ENCODE results near the gene GSC. TPM values are rescaled to one million over a fixed set of nuclear protein-coding genes. Genes with fewer than 3 reads are reported as not detected.
"Not testable (repeated sequence)": the region's sequence is repeated elsewhere in the genome, so short reads cannot be mapped to it uniquely, and the experiment has no call there.

Gene GSC
- 0.32 TPM for total RNA-seq

DNA sequence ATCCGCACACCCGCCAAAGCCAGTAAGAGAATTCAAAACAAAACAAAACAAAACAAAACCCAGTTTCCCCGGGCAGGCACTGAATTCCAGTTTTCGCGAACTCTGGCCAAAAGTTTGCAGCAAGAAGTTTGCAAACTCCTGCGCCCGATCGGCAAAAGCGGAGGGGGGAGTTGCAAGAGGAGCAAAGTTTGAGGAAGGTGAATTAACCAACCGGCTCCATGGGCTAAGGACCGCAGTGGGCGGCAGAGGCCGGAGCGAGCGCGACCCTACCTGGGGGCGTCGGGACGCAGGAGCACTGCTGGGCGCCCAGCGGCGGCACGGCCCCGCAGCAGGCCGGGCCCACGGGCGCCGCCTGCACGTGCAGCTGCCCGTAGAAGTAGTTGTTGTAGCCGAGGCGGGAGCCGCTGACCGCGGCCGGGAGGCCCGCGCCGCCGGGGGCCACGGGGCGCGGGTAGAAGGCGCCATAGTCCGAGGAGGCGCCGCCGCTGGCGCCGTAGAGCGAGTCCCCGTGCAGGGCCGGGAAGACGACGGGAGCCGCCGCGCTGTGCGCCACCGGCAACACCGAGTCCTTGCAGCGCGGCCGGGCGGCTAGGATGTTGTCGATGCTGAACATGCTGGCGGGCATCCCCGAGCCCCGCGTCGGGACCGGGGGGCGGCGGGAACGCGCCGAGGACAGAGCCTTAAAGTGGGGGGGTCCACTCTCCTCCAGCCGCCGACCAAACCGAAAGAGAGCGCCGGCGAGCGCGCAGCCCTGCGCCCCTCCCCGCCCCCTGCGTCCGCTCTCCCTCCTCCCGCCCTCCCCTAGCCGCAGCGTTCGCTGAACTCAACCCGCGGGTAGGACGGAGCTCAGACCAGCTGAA is at the start of gene GSC:
Gene GSC, minus strand, starts transcription at position 723 of the 860 bp plus-strand sequence. Its CDS starts 98 bp downstream, at position 625.
- ATAC-seq = peak; percentile 60

DNA sequence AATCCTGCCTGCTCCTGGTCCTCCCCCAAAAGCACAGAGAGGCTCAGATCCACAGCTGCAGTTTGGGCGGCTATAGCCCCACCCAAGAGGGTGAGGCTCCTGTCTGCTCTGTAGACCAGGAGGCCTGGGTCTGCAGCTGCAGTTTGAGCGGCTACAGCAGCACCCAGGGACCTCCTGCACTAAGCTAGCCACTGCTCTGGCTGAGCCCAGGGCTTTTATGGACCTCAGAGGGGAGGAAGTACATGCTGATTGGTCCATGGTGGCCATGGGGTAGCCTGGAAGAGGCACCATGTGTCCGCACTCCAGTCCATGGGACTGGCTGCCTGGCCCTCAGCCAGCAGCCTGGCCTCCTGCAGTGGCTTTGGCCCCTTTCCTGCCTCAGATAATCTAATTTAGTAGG is 49.6 kb upstream of the GSC start:
- no peak for ATAC-seq

DNA sequence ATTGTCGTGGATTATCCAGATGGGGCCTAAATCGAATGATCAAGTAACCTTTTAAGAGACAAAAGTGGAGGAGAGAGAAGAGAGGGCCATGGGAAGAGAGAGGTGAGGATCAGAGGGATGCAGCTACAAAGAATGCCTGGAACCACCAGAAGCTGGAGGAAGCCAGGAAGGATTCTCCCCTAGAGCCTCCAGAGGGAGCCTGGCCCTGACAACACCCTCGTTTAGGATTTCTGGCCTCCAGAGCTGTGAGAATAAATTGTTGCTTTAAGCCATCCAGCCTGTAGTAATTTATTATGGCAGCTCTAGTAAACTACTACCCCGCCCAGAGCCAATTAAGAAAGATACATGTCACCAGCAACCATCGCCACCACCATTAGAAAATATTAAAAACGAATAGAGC is 46.2 kb upstream of the GSC start:
- ATAC-seq = no peak

DNA sequence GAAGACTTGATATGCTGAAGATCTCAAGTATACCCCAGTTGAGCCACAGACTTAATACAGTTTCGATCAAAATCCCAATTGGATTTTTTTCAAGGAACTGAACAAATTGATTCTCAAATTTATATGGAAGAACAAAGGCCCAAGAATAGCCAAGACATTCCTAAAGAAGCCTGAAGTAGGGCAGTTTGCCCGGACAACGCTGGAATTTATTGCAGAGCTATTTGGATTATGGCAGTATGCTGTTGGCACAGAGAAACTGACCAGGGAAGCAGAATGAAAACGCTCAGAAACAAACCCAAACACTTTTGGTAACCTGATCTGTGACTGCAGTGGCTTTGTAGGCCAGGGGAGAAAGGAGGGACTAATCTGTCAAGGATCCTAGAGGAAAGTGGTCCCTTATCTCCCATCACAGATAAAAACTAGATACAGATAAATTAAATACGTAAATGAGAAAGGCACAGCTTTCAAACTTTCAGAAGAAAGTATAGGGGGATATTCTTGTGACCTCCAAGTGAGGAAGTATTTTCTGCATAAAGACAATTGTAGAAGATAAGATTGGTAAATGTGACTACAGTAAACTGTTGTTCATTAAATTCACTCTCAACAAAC is 35.9 kb upstream of the GSC start:
- ATAC-seq = no peak

DNA sequence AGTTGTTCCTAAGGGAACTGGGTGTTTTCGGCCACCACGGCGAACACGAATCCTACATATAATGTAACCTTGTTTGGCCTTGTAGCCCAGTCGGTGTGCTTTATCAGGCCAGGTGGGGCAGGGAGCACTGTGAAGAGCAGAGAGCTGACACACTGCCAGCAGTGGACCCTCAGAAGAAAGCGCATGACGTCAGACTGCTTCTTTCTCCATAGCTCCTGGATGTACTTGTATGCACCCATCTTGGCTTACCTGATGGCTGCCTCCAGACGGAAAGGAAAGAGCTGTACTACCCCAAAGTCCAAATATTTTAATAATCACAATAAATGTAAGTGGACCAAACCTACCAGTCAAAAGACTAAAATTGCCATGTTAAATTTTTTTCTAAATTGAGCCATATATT is 31.3 kb upstream of the GSC start:
- ATAC-seq = no peak

DNA sequence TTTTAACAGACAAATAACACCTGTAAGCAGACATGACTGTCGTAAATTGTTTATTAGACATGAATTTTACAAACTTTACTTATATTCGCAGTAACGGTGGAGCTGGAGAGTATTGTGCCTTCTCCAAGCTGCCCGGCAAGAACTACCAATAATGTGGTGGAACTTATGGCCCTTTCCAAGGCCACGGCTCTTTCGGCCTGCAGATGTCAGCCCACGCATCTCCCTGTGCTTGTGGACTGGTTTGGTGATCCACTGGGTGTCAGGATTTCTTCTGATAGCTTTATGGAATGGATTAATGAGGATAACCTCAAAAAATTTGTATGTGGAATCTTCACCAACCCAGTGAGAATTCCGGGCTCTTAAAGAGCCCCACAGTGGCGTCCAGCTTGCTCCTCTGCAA is 30.9 kb upstream of the GSC start:
- ATAC-seq = not testable (repeated sequence)

DNA sequence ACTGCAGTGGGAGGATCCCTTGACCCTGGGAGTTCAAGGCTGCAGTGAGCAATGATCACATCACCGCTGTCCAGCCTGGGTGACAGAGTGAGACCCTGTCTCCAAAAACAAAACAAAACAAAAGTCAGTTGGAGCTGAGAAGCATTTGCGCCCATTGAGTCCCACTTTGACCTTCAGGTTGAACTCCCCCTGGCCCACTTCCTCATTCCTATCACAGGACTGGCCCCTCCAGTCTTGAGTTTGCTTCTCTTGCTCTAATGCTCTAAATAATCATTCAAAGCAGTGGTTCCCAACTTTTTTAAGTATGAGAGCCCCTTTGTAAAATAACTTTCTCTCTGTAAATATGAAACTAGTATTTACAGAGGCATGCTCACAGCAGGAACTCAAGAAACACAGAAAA is 28.0 kb upstream of the GSC start:
- no peak for ATAC-seq

DNA sequence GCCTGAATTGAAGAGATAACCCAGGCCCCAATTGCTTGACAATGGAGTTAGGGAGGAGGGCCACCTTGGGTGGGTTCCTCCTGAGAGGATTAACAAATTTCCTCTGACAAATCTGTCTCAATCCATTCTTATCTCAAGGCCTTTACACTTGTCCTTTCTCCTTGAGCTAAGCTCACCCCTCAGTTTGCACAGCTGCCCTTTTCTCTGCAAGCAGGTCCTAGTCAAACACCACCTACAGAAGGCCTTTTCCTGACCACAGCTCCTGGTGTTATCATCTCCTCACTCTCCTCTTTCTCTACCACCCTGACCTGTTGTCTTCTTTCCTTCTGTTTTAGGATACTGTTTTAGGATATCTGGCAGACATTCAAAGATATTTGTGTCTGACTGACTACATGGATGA is 26.4 kb upstream of the GSC start:
- no peak for ATAC-seq

DNA sequence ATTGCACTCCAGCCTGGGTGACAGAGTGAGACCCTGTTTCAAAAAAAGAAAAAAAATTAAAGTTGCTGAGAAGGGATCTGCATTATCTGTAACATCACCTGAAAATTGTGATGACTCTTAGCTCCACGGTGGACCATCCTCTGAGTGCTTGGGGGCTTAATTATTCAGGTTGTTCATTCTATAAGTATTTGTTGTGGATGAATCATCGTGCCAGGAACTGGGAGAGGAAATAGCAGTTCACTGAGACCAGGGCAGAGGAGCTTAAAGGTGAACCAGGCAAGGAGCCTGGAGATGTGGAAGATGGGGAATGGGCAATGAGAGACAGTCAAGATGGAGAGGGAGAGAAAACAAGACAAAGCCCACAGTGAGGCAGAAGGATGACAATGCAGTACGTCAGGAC is 25.5 kb upstream of the GSC start:
- ATAC-seq = no peak

DNA sequence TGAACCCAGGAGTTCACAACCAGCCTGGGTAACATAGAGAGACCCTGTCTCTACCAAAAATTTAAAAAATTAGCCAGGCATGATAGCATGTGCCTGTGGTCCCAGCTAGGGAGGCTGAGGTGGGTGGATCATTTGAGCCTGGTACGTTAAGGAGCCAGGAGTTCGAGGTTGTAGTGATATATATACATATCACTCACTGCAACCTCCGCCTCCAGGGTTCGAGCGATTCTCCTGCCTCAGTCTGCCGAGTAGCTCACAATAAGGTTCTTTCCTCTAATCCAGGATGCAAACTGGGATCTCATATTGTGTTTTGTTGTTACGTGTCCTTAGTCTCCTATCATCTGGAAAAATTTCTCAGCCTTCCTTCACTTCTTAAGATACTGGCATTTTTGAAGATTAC is 24.0 kb upstream of the GSC start:
- ATAC-seq = no peak

DNA sequence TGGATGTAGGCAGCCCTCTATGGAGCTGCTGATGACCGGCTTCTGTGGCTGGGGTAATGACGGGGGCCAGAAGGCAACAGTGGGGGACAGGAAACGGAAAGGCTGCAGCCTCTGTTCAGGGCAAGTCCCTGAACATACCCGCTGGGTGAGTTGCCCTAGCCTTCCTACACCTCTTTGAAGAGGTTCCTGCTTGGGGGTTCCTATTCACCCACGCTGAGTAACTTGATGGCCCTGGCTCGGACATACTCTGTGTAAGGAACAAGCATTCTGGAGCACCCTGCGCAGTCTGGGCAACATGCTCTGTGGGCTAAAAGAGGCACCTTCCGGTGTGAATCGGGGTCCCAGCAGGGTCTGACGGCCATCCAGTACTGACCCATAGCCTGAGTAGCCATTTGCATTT is 17.7 kb upstream of the GSC start:
- ATAC-seq = no peak

DNA sequence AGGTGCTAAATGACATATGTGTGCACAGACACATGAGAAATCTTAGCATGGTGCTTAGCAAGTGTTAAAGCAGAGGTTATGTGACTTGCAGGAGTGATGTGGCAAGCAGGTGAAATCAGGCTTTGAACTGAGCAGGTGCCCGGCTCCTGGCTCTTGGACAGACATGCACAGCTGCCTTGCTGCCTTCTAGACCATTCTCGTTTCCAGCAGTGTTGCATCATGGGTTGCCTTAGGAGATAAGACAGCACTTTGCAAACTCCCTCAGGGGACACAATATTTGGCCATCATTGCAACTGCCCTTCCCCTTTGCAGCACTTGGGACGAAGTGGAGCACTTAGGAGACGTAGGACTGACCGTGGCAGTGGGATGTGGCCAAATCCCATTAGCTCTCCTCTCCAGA is 17.2 kb upstream of the GSC start:
- ATAC-seq = no peak

DNA sequence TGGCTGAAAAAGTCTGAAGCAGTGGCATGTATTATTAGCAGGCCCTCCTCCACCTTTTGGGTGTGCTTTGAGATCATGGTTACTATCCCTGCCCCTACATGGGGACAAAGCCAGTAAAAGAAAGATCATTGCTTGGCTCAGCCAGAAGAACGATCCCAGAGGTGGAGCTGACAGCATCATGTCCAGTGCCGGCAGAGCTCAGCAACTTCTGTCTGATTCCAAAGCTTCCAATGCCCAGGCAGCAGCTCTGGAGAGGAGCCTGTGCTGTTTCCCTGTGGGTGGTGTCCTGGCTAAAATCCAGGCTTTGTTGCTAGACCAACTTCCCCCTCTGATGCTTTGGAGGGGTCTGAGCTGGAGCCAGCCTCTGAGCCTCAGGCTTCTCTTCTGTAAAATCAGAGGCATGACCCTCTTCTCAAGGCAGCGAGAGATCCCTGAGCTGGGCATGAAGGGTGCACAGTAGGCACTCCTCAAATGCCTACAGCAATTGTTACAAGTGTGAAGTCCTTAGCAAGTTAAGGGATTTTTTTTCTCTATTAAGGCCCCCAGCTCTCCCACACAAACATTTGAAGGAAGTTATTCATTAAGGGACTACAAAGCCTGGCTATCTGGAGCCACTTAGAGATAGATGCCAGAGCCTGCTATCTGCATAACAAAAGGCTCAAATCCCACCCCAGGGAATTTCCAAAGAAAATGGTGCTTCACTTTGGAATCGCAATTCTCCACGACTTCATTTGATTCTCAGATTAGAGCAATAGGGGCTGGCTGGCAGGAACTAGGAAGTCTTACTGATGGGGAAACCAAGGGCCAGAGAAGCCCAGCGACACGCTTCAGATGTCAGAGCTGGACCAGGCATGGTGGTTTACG is 10.9 kb upstream of the GSC start:
- ATAC-seq = no peak

DNA sequence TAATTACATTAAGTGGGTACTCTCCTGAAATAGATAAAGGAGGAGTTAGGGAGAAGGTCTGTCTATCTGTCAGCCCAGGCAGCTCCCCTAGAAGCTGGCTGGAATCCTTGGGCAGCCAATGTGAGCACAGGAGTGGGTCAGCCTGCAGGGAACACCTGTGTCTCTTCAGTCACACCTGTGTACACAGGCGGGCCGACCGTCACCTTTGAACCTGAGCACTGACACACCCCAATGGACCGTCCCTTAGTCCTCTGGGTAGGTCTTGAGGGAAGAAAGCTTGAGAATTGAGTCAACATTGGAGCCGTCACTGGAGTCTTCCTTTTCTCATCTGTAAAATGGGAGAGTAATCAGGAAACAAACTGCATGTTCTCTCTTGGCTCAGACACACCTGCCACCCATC is 9.8 kb upstream of the GSC start:
- ATAC-seq = no peak

DNA sequence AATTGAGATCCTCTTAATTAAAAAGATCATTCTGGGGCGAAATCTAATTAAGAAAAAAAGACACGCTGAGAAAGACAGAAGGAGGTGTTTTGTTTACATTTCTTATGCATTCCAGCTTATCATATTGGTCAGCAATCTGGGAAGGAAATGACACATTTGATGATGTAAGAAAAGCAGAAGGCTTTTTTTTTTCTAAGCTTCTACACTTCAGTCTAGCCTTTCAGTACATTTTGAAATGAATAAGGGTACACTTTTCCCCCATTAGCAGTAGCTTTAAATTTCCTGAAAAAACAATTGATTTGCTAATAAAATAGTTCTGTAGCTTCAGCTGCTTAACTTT is 5.9 kb upstream of the GSC start:
- no peak for ATAC-seq

DNA sequence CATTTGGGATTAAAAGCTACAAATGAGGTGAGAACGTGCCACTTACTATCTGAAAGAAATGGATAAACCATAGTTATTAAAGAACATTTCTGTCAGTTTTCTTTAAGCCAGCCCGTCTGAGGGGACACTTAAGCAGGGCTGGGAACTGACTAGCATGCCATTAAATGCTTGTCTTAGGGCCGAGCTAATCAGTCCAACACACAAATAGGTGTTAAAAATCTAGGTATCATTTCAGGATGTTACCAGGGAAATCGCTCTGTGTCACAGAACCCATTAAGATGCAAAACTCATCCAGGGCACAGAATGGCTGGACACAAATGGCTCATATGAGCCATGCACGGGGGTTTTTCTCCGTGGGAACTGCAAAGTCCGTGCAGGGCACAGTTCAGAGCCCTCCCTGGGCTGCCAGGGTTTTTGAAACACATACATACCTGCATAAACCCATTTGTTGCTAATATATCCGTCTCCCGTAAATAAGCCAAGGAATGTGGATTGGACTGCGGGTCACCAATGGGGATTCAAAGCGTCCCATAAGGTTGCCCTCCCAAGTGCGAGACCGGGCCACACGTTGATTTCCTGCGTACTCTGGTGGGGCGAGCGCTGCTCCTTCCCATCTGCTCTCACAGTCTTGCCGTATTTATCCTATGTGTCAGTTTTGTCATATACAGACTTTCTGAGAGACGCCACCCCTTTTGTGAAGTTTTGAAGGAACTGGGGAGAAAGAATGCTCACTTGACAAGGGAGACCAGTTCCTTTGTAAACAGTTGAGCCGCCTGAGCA is 5.4 kb upstream of the GSC start:
- no peak for ATAC-seq

DNA sequence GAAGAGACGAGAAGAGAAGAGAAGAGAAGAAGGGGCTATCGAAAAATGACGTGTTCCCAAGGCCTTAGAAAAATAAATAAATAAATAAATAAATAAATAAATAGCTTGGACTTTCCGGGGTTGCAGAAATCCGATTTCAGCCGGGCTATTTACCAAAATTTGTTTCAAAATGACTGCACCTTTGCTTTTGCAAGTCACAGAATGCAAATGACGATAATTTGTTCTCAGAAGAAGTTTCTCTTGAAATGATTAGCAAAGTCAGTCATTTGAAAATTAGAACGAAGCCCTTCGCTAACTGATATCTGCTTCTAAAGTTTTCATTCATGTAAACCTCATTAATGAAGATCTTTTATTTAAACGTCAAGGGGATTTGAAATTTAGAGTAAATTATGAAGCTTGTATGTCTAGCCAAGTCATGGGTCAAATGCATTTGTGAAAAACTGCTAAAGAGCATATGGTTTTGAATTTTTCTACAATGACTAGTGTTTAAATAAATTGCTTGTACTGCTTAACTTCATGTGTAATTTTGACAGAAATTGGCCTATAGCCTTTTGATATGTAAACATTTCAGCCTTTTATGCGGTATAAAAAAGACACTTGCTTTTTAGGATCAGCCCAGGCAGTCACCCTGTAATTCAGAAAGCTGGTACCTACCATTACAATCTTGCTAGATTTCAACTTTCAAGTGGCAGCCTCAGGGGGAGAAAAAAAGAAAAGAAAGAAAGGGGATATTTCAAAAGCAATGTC is 4.6 kb upstream of the GSC start:
- no peak for ATAC-seq

DNA sequence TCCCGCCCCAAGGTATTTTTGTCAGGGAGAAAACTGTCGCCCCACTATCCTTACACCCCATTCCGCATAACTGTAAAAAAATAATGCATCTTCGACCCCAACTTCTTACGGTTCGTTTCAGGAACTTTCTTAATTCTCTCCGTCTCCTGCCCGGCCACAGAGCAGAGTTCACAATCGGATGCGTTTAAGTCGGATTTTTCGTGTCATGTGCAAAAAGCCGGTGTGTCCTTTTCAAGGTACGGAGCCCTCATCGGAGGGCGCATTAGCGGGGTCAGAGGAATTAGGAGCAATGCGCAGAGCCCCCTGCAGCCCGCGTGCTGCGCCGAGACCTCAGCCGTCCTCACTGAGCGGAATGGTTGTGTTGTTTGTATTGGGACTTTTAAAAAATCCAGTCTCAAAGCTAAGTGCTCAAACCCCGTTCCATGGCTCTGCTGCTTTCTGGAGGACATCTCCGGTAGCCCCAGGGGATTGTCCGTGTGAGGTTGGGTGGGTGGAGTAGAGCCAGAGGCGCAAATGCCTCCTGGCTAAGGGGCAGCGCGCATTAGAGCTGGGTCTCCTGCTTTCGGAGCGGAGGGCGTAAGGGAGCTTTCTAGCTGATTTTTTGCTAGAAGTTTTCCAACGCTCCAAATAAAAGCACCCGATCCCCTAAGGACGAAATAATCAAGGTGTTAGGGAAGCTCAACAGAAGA is 3.9 kb upstream of the GSC start:
- ATAC-seq = no peak

DNA sequence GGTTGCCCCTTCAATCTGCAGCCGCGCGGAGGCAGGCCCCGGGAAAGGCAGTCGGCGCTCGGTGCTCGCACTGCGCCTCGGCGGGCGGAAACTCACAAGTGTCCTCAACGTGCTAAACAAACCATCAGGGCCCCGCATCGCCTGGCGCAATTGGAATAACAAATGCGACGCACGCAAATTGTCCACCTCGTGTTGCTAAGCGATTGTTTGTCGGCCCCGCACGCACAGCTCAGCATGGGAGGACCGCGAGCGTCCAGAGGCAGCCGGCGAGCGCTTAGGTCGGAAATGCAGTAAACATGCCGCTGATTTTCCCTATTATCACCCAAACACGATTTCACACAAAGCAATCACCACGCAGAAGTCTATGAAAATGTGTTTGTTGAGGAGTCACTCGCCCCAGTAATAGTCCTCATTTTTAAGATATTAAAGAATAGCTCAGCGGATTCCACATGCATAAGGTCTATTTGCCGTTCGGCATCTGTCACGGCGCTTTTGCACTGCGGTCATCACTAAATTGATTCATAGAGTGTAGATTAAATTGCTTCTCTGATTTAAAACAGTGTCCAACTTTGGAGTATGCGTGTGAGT is 3.2 kb upstream of the GSC start:
- ATAC-seq = no peak

DNA sequence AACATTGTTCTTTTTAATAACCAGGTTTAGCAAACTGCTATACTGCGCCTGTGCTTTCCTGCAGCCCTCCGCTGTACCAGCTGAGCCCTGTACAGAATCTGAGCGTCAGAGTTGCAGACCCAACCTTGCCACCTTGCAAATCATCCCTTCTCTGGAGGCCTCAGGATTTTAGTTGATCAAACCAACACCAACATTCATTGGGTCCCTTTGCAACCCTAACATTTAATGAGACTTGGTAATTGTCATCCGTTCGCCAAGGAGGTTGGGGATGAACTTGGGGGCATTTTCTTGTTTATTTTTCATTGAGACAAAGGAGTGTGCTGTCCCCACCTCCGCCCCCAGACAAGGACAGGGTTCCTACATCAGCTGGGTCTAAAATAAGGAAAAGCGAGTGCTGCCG is 2.6 kb upstream of the GSC start:
- no peak for ATAC-seq

DNA sequence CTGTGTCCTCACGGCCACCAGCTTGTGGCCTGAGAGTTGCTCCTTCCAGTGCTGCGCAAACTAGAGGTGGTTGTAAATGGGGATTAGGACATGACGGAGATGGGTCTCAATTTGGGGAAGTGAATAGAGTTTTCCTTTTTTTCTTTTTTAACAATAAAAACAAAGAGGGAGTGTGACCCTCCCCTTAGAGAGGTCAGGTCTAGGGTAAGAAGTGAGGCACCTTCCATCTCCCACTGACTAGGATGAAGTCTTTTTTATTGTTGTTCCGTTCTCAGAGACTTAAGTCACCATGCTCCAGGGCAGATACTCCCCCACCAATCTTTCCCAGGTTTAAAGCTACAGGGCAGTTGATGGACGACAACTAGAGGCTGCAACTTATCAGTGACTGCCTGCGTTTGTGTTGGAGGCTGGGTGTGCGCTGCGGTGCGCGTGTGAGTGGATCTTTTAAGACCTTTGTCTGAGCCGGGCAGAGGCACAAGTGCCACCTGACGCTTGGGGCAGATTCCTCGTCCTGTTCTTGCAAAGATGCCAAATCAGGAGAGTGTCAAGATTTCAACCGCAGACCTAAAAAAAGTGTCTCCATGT is 2.1 kb upstream of the GSC start:
- ATAC-seq = no peak
